Measurements from ENCODE around the gene BCAP31. TPM values are rescaled to one million over a fixed set of nuclear protein-coding genes. Genes with fewer than 3 reads are reported as not detected.

BCAP31 gene
- 100 to 1,000 TPM in 1 of 2 donors, 10 to 100 TPM in 1; 82.7 to 104 TPM for total RNA-seq

DNA sequence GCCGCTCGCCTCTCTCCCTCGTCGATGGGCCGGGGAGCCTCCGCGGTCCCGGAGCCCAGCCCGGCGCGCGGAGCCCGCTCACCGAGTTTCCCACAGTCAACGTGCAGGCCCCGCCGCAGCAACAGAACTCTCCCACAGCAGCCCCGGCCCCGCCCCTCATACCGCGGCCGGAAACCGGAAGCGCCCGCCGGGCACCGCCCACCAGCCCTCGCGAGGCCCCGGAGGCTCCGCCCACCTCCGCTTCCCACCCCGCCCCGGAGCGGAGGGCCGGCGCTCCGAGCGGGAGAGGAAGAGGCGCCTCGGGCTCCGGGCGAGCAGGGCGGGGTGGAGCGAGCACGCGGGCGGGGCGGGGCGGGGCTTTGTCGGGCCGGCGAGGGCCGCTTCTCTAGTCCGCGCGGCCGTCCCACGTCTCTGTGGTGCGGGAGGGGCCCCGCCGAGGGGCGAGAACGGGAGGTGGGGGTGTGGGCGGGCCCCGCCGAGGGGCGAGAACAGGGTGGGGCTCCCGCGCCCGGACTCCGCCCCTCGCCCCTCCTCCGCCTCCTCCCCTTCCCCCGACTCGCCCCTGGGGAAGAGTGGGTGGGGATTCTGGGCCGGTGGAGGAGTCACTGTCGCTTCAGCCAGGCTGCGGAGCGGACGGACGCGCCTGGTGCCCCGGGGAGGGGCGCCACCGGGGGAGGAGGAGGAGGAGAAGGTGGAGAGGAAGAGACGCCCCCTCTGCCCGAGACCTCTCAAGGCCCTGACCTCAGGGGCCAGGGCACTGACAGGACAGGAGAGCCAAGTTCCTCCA is at the start of gene BCAP31, which contains the start of gene ABCD1:
TSS of gene BCAP31 (minus strand) at position 136 of the 787 bp plus-strand sequence. CDS start 1,143 bp downstream, outside the sequence.
TSS of gene ABCD1 (plus strand) at position 605 of the 787 bp plus-strand sequence. CDS start 411 bp downstream, outside the sequence.
- Histone ChIP-seq H3K4me3 (peak within 1 kb of the TSS; percentile 80), H3K4me1 (ENCODE audit: control insufficient read depth in 1 of 2, low read depth in 2 of 2) (peaks cover 20 to 52% of the 10 kb centered on the region in 2 donors), H3K27ac (peak within 1 kb of the TSS; percentile 83 to 90), H3K27me3 (replicated peaks; ENCODE audit: insufficient read depth) (no peaks in the 10 kb centered on the region), H3K36me3 (peaks cover 8% of the 10 kb centered on the region), H3K9me3 (no peaks in the 10 kb centered on the region)
- DNase-seq (ENCODE audit: low spot score) = peak; percentile 56
- TF ChIP-seq, protein P1, sequence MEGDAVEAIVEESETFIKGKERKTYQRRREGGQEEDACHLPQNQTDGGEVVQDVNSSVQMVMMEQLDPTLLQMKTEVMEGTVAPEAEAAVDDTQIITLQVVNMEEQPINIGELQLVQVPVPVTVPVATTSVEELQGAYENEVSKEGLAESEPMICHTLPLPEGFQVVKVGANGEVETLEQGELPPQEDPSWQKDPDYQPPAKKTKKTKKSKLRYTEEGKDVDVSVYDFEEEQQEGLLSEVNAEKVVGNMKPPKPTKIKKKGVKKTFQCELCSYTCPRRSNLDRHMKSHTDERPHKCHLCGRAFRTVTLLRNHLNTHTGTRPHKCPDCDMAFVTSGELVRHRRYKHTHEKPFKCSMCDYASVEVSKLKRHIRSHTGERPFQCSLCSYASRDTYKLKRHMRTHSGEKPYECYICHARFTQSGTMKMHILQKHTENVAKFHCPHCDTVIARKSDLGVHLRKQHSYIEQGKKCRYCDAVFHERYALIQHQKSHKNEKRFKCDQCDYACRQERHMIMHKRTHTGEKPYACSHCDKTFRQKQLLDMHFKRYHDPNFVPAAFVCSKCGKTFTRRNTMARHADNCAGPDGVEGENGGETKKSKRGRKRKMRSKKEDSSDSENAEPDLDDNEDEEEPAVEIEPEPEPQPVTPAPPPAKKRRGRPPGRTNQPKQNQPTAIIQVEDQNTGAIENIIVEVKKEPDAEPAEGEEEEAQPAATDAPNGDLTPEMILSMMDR (IDR thresholded peaks at IDR 0.05) = no peak
- ATAC-seq (ENCODE audit: insufficient number of reproducible peaks, low FRiP score, low read depth) = peak; percentile 52

DNA sequence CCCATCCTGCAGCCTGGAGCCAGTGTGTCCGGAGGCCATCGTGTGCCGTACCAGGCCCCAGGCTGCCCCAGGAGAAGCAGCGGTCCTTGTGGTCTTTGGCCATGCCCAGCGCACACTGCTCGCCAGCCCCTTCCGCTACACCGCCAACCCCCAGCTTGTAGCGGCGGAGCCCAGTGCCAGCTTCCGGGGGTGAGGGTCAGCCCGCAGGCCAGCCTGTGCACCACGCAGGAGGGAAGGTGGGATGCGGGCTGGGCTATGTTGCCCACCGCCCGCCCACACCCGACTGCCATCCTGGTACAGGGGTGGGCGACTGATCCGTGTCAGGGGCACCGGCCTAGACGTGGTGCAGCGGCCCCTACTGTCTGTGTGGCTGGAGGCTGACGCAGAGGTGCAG is 49.0 kb upstream of the BCAP31 start:
- no peak overlapping the region for H3K4me3 ChIP-seq
- ATAC-seq (ENCODE audit: insufficient number of reproducible peaks, low FRiP score, low read depth) (no peak), DNase-seq (ENCODE audit: low spot score) (no peak)
- H3K36me3 ChIP-seq = no peaks in the 10 kb centered on the region
- no peaks in the 10 kb centered on the region for H3K27me3 ChIP-seq (replicated peaks; ENCODE audit: insufficient read depth)
- TF ChIP-seq, protein P1 (IDR thresholded peaks at IDR 0.05) = no peak
- no peak overlapping the region for H3K27ac ChIP-seq
- no peaks in the 10 kb centered on the region for H3K4me1 ChIP-seq (ENCODE audit: control insufficient read depth in 1 of 2, low read depth in 2 of 2)
- H3K9me3 ChIP-seq = no peaks in the 10 kb centered on the region

DNA sequence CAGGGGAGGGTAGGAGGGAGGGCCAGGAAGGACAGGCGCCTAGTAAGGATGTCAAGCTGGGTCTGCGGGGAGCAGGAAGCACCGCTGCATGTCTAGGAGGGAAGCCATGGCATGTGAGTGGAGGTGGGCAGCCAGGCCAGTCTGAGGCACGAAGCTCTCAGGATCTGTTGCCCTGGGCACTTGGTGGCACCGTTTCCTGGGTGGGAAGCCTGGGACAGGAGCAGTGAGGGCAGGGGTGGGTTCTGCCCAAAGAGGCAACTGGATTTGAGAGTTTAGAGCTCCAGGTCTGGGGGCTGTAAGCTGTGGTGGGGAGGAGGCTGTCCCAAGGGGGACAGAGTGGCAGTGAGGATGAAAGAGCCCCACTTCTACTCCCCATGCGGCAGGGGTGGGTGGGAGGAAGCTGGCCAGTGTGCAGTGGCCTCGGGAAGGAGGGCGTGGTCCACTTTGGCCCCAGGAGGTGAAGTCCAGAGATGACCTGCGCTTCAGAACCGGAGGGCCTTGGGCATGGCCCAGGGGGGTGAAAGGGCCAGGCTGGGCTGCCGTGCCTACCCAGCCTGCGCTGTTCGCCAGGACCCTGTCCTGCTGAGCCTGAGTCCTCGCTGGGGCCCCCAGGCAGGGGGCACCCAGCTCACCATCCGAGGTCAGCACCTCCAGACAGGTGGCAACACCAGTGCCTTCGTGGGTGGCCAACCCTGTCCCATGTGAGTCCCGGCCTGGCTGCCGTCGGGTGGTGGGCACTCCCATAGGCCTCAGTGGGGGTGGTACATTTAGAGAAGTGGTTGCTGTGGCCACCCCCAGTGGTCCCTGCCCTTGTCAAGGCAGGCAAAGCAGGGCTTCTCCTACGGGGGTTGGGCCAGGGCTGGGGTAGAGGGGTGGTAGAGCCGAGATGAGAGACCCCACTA is 48.4 kb upstream of the BCAP31 start:
- no peaks in the 10 kb centered on the region for H3K27me3 ChIP-seq (replicated peaks; ENCODE audit: insufficient read depth)
- no peaks in the 10 kb centered on the region for H3K9me3 ChIP-seq
- no peak overlapping the region for H3K4me3 ChIP-seq
- no peaks in the 10 kb centered on the region for H3K36me3 ChIP-seq
- DNase-seq (ENCODE audit: low spot score) (no peak), ATAC-seq (ENCODE audit: insufficient number of reproducible peaks, low FRiP score, low read depth) (no peak)
- TF ChIP-seq, protein P1 (IDR thresholded peaks at IDR 0.05) = no peak
- H3K27ac ChIP-seq = no peak overlapping the region
- H3K4me1 ChIP-seq (ENCODE audit: control insufficient read depth in 1 of 2, low read depth in 2 of 2) = no peaks in the 10 kb centered on the region

DNA sequence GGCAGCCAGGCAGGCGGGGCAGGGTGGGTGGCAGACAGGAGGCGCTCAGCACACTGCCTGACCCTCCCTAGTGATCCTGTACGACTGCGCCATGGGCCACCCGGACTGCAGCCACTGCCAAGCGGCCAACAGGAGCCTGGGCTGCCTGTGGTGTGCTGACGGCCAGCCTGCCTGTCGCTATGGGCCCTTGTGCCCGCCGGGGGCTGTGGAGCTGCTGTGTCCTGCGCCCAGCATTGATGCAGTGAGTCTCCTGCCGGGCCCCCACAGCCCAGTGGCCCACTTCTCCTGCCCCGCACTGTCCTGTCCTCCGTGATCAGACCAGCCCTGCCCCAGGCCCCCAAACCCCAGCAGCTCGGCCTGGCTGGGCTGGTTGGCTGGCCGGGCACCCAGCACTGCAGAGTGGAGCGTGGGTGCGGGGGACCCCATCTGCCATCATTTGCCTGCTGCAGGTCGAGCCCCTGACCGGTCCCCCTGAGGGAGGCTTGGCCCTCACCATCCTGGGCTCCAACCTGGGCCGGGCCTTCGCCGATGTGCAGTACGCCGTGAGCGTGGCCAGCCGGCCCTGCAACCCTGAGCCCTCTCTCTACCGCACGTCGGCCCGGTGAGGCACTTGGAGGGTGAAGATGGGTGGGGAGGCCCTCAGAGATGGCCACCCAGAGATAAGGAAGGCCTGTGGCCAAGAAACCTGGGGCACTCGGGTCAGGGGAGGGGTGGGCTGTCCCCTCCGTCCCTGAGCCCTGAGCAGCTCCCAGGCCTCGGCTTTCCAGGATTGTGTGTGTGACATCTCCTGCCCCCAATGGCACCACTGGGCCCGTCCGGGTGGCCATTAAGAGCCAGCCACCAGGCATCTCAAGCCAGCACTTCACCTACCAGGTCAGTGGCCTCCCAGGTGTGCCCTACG is 47.5 kb upstream of the BCAP31 start:
- DNase-seq (ENCODE audit: low spot score) (no peak), ATAC-seq (ENCODE audit: insufficient number of reproducible peaks, low FRiP score, low read depth) (no peak)
- TF ChIP-seq, protein P1 (IDR thresholded peaks at IDR 0.05) = no peak
- Histone ChIP-seq H3K4me3 (no peak overlapping the region), H3K4me1 (ENCODE audit: control insufficient read depth in 1 of 2, low read depth in 2 of 2) (peaks cover 0 to 4% of the 10 kb centered on the region in 2 donors), H3K27ac (no peak overlapping the region), H3K36me3 (no peaks in the 10 kb centered on the region), H3K27me3 (replicated peaks; ENCODE audit: insufficient read depth) (no peaks in the 10 kb centered on the region), H3K9me3 (no peaks in the 10 kb centered on the region)

Measured in thoracic aorta (tissue), 2 donors.